T-helper 2 cell treated with Interferon-gamma antibody and Interleukin-4, amounts not matched to agents 5 μg/mL and 100 μg/mL, for 36 hours (primary cell): ENCODE data around the gene RAB20.
A peak's percentile ranks its signal among the peaks of the same experiment; 100 is the strongest.
"Not testable (repeated sequence)": the region's sequence is repeated elsewhere in the genome, so short reads cannot be mapped to it uniquely, and the experiment has no call there.

ENCODE experiments used
- DNase-seq: peaks from one replicate; pipeline ENCODE4 v3.0.0; 2021; ENCODE audit warnings: low spot score
- H3K27ac Mint-ChIP-seq: one replicate; pipeline ENCODE4 v1.8.0; 2021; ENCODE audit warnings: mild to moderate bottlenecking, mixed read lengths
- H3K27me3 Mint-ChIP-seq: one replicate; pipeline ENCODE4 v1.8.0; 2021; ENCODE audit warnings: low read depth, mixed read lengths
- H3K36me3 Mint-ChIP-seq: one replicate; pipeline ENCODE4 v1.8.0; 2021; ENCODE audit warnings: low read depth, mixed read lengths
- H3K4me1 Mint-ChIP-seq: one replicate; pipeline ENCODE4 v1.8.0; 2021; ENCODE audit warnings: low read depth, mixed read lengths
- H3K4me3 Mint-ChIP-seq: one replicate; pipeline ENCODE4 v1.8.0; 2022; ENCODE audit warnings: mild to moderate bottlenecking, moderate library complexity, mixed read lengths
- H3K9me3 Mint-ChIP-seq: one replicate; pipeline ENCODE4 v1.8.0; 2021; ENCODE audit warnings: mixed read lengths

The RAB20 gene, protein sequence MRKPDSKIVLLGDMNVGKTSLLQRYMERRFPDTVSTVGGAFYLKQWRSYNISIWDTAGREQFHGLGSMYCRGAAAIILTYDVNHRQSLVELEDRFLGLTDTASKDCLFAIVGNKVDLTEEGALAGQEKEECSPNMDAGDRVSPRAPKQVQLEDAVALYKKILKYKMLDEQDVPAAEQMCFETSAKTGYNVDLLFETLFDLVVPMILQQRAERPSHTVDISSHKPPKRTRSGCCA

GRCh38 chr13:110561344-110562035, at the start of gene RAB20:
TSS of gene RAB20 (minus strand) at chr13:110561722. CDS start at chr13:110561519, 203 bp downstream.
- peaks cover 38% of the 10 kb centered on the region for H3K27me3 Mint-ChIP-seq
- no peaks in the 10 kb centered on the region for H3K9me3 Mint-ChIP-seq
- H3K4me1 Mint-ChIP-seq = peaks cover 18% of the 10 kb centered on the region
- H3K36me3 Mint-ChIP-seq = peaks cover 1% of the 10 kb centered on the region
- H3K27ac Mint-ChIP-seq = peak within 1 kb of the TSS; percentile 75
- H3K4me3 Mint-ChIP-seq = peak within 1 kb of the TSS; percentile 96
- DNase-seq = peak; percentile 58

GRCh38 chr13:110610955-110611595, 49.6 kb upstream of the RAB20 start:
- H3K27ac Mint-ChIP-seq = peak overlapping the region; percentile 17
- peaks cover 3% of the 10 kb centered on the region for H3K9me3 Mint-ChIP-seq
- no peak for DNase-seq
- H3K4me3 Mint-ChIP-seq = peak overlapping the region; percentile 52
- peaks cover 5% of the 10 kb centered on the region for H3K4me1 Mint-ChIP-seq
- peaks cover 3% of the 10 kb centered on the region for H3K36me3 Mint-ChIP-seq
- H3K27me3 Mint-ChIP-seq = peaks cover 3% of the 10 kb centered on the region

GRCh38 chr13:110607675-110608224, 46.2 kb upstream of the RAB20 start:
- Mint-ChIP-seq H3K9me3 (no peaks in the 10 kb centered on the region), H3K27me3 (peaks cover 9% of the 10 kb centered on the region), H3K4me1 (peaks cover 4% of the 10 kb centered on the region), H3K36me3 (no peaks in the 10 kb centered on the region), H3K4me3 (no peak overlapping the region), H3K27ac (no peak overlapping the region)
- DNase-seq = no peak

DNA sequence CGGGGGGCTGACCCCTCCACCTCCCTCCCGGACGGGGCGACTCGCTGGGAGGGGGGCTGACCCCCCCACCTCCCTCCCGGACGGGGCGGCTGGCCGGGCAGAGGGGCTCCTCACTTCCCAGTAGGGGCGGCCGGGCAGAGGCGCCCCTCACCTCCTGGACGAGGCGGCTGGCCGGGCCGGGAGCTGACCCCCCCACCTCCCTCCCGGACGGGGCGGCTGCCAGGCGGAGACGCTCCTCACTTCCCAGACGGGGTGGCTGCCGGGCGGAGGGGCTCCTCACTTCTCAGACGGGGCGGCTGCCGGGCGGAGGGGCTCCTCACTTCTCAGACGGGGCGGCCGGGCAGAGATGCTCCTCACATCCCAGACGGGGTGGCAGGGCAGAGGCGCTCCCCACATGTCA, 44.8 kb upstream of the RAB20 start:
- not testable (repeated sequence) for H3K4me3 Mint-ChIP-seq, H3K36me3 Mint-ChIP-seq, H3K9me3 Mint-ChIP-seq, H3K4me1 Mint-ChIP-seq, H3K27ac Mint-ChIP-seq, H3K27me3 Mint-ChIP-seq, DNase-seq

DNA sequence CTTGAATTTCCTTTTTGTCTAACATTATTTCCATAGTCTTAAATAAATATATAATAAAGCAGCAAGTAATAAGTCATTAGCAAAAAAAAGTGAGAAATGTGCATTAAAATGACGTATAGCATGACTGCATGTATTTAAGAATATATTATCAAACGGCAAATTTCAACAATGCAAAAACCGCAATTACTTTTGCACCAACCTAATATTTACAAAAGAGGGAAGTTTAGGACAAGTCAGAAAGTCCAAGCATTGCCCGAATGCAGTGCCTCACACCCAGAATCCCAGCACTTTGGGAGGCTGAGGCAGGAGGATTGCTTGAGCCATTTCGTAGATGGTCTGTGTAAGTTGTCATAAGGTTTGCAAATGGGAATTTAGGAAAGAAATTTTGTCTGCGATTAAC, 43.6 kb upstream of the RAB20 start:
- Mint-ChIP-seq H3K4me1 (no peaks in the 10 kb centered on the region), H3K27ac (no peak overlapping the region), H3K27me3 (peaks cover 7% of the 10 kb centered on the region), H3K36me3 (no peaks in the 10 kb centered on the region), H3K9me3 (no peaks in the 10 kb centered on the region), H3K4me3 (no peak overlapping the region)
- DNase-seq = no peak

GRCh38 chr13:110600980-110601379, 39.5 kb upstream of the RAB20 start:
- H3K4me1 Mint-ChIP-seq = no peaks in the 10 kb centered on the region
- H3K4me3 Mint-ChIP-seq = no peak overlapping the region
- H3K27ac Mint-ChIP-seq = no peak overlapping the region
- H3K27me3 Mint-ChIP-seq = peaks cover 9% of the 10 kb centered on the region
- H3K9me3 Mint-ChIP-seq = no peaks in the 10 kb centered on the region
- DNase-seq = no peak
- H3K36me3 Mint-ChIP-seq = no peaks in the 10 kb centered on the region

DNA sequence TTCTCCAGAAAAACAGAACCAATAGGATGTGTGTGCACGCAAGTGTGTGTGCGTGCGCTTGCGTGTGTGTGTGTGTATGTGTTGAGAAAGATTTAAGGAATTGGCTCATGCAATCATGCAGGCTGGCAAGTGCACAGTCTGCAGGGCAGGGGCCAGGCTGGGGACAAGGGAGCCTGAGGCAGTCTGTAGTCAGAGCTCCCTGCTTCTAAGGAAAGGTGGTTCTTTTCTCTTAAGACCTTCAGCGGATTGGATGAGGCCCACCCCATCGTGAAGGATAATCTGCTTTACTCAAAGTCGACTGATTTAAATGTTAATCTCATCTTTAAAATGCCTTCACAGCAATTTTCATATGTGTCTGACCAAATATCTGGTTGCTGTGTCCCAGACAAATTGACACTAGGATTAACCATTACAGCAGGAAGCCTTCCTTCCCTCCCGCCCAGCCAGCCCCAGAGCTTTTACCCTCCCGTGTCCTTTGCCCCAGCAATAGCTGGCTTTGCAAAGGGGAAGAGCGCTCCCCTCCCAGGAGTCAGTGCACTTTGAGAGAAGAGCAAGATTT, 38.8 kb upstream of the RAB20 start:
- Mint-ChIP-seq H3K27me3 (peaks cover 9% of the 10 kb centered on the region), H3K4me1 (no peaks in the 10 kb centered on the region), H3K36me3 (no peaks in the 10 kb centered on the region), H3K27ac (no peak overlapping the region), H3K4me3 (no peak overlapping the region), H3K9me3 (no peaks in the 10 kb centered on the region)
- no peak for DNase-seq

- H3K9me3 Mint-ChIP-seq = no peaks in the 10 kb centered on the region
- H3K4me1 Mint-ChIP-seq = peaks cover 3% of the 10 kb centered on the region
- DNase-seq = no peak
- peaks cover 4% of the 10 kb centered on the region for H3K27me3 Mint-ChIP-seq
- H3K4me3 Mint-ChIP-seq = no peak overlapping the region
- no peak overlapping the region for H3K27ac Mint-ChIP-seq
- no peaks in the 10 kb centered on the region for H3K36me3 Mint-ChIP-seq
These were observed 35.6 kb upstream of the RAB20 start for GRCh38 chr13:110597041-110597689.

- Mint-ChIP-seq H3K27me3 (peaks cover 12% of the 10 kb centered on the region), H3K4me3 (no peak overlapping the region)
These were observed 32.1 kb upstream of the RAB20 start for GRCh38 chr13:110593430-110594130.

GRCh38 chr13:110592665-110593064, 31.1 kb upstream of the RAB20 start:
- H3K27me3 Mint-ChIP-seq = peaks cover 12% of the 10 kb centered on the region
- no peak overlapping the region for H3K27ac Mint-ChIP-seq
- no peak for DNase-seq
- H3K4me1 Mint-ChIP-seq = peaks cover 3% of the 10 kb centered on the region
- H3K36me3 Mint-ChIP-seq = no peaks in the 10 kb centered on the region
- H3K9me3 Mint-ChIP-seq = no peaks in the 10 kb centered on the region
- no peak overlapping the region for H3K4me3 Mint-ChIP-seq

More at GRCh38 chr13:110593430-110594130, 32.1 kb upstream of the RAB20 start:
- Mint-ChIP-seq H3K27ac (no peak overlapping the region), H3K36me3 (no peaks in the 10 kb centered on the region), H3K9me3 (no peaks in the 10 kb centered on the region), H3K4me1 (peaks cover 3% of the 10 kb centered on the region)
- no peak for DNase-seq

DNA sequence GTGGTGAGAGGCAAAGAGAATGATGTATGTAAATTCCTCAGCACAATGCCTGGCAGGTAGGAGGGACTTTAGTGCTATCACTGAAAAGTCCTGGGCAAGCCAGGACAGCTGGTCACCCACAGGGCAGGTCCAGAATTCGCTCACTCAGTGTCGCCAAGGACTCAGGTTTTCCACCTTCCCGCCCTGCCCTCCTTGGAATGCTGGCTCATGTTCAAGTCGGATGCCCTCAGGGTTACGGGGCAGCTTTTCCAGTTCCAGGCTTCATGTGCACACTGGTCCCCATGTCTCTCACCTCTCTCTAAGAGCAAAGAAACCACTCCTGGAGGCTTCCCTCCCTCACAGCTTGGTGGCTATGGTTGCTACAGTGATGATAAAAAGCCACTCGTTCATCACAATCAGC, 29.1 kb upstream of the RAB20 start:
- Mint-ChIP-seq H3K27me3 (peaks cover 16% of the 10 kb centered on the region), H3K27ac (no peak overlapping the region), H3K36me3 (no peaks in the 10 kb centered on the region), H3K4me3 (no peak overlapping the region), H3K4me1 (peaks cover 3% of the 10 kb centered on the region), H3K9me3 (no peaks in the 10 kb centered on the region)
- no peak for DNase-seq

GRCh38 chr13:110589793-110590390, 28.4 kb upstream of the RAB20 start:
- peaks cover 16% of the 10 kb centered on the region for H3K27me3 Mint-ChIP-seq
- H3K4me3 Mint-ChIP-seq = no peak overlapping the region
- no peak overlapping the region for H3K27ac Mint-ChIP-seq
- H3K36me3 Mint-ChIP-seq = no peaks in the 10 kb centered on the region
- peaks cover 3% of the 10 kb centered on the region for H3K4me1 Mint-ChIP-seq
- no peaks in the 10 kb centered on the region for H3K9me3 Mint-ChIP-seq
- DNase-seq = no peak
